ENCODE data around the gene CTCF. TPM values are rescaled to one million over a fixed set of nuclear protein-coding genes. Genes with fewer than 3 reads are reported as not detected.

The CTCF gene
- total RNA-seq, 1 donor from 2014 or later = 45.0 TPM

DNA sequence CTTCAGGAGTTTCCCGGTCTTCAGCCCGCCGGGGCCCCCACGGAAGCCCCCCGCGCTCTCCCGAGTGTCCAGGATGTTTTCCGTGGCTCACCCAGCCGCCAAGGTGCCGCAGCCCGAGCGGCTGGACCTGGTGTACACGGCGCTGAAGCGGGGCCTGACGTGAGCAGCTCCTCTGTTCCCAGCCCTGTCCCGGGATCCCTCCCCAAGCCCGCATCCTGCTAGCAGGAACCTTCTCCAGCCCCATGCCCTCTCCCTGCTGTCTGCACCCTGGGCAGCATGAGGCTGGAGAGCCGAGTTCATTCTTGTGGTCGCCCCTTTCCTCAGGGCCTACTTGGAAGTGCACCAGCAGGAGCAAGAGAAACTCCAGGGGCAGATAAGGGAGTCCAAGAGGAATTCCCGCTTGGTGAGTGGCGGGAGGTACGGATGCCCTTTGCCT lies 23.6 kb upstream of the CTCF start:
- peaks cover 4% of the 10 kb centered on the region for H3K36me3 ChIP-seq (ENCODE audit: control insufficient read depth, insufficient read depth, low read length)
- TF ChIP-seq, protein P1, sequence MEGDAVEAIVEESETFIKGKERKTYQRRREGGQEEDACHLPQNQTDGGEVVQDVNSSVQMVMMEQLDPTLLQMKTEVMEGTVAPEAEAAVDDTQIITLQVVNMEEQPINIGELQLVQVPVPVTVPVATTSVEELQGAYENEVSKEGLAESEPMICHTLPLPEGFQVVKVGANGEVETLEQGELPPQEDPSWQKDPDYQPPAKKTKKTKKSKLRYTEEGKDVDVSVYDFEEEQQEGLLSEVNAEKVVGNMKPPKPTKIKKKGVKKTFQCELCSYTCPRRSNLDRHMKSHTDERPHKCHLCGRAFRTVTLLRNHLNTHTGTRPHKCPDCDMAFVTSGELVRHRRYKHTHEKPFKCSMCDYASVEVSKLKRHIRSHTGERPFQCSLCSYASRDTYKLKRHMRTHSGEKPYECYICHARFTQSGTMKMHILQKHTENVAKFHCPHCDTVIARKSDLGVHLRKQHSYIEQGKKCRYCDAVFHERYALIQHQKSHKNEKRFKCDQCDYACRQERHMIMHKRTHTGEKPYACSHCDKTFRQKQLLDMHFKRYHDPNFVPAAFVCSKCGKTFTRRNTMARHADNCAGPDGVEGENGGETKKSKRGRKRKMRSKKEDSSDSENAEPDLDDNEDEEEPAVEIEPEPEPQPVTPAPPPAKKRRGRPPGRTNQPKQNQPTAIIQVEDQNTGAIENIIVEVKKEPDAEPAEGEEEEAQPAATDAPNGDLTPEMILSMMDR (IDR thresholded peaks at IDR 0.05; ENCODE audit: insufficient read depth, low read length, poor library complexity, severe bottlenecking) = no peak
- DNase-seq (ENCODE audit: low read depth) = no peak
- no peaks in the 10 kb centered on the region for H3K27me3 ChIP-seq (ENCODE audit: control insufficient read depth, insufficient read depth, low read length)
- H3K4me3 ChIP-seq (ENCODE audit: low read depth, low read length) = peak overlapping the region; percentile 54

- TF ChIP-seq, protein P1 (IDR thresholded peaks at IDR 0.05; ENCODE audit: insufficient read depth, low read length, poor library complexity, severe bottlenecking) = no peak
- no peaks in the 10 kb centered on the region for H3K27me3 ChIP-seq (ENCODE audit: control insufficient read depth, insufficient read depth, low read length)
- no peak for DNase-seq (ENCODE audit: low read depth)
- H3K4me3 ChIP-seq (ENCODE audit: low read depth, low read length) = no peak overlapping the region
- H3K36me3 ChIP-seq (ENCODE audit: control insufficient read depth, insufficient read depth, low read length) = peaks cover 4% of the 10 kb centered on the region
Measured at GRCh38 chr16:67539271-67539670, 23.1 kb upstream of the CTCF start.

DNA sequence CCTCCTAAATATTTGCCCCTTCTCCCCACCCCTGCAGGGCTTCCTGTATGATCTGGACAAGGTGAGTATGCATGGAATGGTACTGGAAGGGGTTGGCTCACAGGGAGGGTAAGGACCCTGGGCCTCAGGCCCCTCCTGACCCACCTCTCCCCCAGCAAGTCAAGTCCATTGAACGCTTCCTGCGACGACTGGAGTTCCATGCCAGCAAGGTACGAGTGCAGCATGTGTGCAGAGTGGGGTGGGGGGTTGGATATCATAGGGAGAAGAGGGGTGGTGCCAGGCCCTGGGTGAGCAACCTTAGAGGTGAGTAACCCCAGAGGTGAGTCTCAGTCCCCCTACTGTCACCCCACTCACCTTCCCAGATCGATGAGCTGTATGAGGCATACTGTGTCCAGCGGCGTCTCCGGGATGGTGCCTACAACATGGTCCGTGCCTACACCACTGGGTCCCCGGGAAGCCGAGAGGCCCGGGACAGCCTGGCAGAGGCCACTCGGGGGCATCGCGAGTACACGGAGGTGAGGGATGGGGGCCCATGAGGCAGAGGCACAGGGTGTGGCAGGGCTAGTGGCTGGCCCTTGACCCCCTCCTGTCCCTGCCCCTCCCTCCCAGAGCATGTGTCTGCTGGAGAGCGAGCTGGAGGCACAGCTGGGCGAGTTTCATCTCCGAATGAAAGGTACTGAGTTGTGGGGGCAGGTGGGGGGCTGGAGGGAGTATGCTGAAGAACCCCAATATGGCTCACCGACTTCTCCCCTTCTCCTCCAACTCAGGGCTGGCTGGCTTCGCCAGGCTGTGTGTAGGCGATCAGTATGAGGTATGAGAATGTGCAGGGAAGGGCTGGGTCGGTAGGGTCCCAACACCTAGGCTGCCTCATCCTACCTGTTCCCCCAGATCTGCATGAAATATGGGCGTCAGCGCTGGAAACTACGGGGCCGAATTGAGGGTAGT lies 22.4 kb upstream of the CTCF start:
- no peak for DNase-seq (ENCODE audit: low read depth)
- peaks cover 4% of the 10 kb centered on the region for H3K36me3 ChIP-seq (ENCODE audit: control insufficient read depth, insufficient read depth, low read length)
- TF ChIP-seq, protein P1 (IDR thresholded peaks at IDR 0.05; ENCODE audit: insufficient read depth, low read length, poor library complexity, severe bottlenecking) = no peak
- no peaks in the 10 kb centered on the region for H3K27me3 ChIP-seq (ENCODE audit: control insufficient read depth, insufficient read depth, low read length)
- no peak overlapping the region for H3K4me3 ChIP-seq (ENCODE audit: low read depth, low read length)

DNA sequence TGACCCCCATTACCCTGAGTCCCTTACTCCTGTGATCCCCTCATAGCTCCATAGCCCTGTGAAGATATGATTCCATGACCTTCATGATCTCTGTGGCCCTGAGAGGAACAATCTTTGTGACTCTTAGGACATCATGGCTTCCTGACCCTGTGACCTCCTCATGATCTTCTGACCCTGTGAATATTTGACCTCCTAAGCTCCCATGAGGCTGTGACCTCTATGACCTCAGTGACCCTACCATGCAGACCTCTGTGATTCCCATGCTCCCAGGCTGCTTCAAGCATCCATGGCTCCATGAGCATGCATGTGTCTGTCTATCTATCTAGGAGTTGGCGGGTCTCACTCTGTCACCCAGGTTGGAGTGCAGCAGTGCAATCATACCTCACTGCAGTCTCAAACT lies 21.6 kb upstream of the CTCF start:
- peaks cover 4% of the 10 kb centered on the region for H3K36me3 ChIP-seq (ENCODE audit: control insufficient read depth, insufficient read depth, low read length)
- no peak overlapping the region for H3K4me3 ChIP-seq (ENCODE audit: low read depth, low read length)
- TF ChIP-seq, protein P1 (IDR thresholded peaks at IDR 0.05; ENCODE audit: insufficient read depth, low read length, poor library complexity, severe bottlenecking) = no peak
- H3K27me3 ChIP-seq (ENCODE audit: control insufficient read depth, insufficient read depth, low read length) = no peaks in the 10 kb centered on the region
- DNase-seq (ENCODE audit: low read depth) = no peak

DNA sequence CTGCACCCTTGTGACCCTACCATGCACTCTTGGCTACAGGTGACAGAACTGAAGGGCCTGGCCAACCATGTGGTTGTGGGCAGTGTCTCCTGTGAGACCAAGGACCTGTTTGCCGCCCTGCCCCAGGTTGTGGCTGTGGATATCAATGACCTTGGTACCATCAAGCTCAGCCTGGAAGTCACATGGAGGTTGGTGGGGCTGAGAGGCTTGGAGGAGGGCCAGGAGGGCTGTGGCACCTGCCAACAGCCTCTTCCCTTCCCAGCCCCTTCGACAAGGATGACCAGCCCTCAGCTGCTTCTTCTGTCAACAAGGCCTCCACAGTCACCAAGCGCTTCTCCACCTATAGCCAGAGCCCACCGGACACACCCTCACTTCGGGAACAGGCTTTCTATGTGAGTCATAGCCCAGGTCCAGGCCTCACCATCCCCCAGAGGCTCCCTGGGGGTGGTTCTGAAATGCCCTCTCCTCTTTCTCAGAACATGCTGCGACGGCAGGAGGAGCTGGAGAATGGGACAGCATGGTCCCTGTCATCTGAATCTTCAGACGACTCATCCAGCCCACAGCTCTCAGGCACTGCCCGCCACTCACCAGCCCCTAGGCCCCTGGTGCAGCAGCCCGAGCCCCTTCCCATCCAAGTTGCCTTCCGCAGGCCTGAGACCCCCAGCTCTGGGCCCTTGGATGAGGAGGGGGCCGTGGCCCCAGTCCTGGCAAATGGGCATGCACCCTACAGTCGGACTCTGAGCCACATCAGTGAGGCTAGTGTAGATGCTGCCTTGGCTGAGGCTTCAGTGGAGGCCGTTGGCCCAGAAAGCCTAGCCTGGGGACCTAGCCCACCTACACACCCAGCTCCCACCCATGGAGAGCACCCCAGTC lies 20.7 kb upstream of the CTCF start:
- TF ChIP-seq, protein P1 (IDR thresholded peaks at IDR 0.05; ENCODE audit: insufficient read depth, low read length, poor library complexity, severe bottlenecking) = no peak
- DNase-seq (ENCODE audit: low read depth) = no peak
- Histone ChIP-seq H3K4me3 (ENCODE audit: low read depth, low read length) (no peak overlapping the region), H3K36me3 (ENCODE audit: control insufficient read depth, insufficient read depth, low read length) (peaks cover 4% of the 10 kb centered on the region), H3K27me3 (ENCODE audit: control insufficient read depth, insufficient read depth, low read length) (no peaks in the 10 kb centered on the region)

Data from kidney epithelial cell (primary cell).